Left hindlimb (tissue), 1 donor: Measurements from ENCODE around the gene BCAR3.

ENCODE experiments used
- DNase-seq: peaks from one replicate; pipeline ENCODE4 v3.0.0-alpha.2; 2018

BCAR3 gene

DNA sequence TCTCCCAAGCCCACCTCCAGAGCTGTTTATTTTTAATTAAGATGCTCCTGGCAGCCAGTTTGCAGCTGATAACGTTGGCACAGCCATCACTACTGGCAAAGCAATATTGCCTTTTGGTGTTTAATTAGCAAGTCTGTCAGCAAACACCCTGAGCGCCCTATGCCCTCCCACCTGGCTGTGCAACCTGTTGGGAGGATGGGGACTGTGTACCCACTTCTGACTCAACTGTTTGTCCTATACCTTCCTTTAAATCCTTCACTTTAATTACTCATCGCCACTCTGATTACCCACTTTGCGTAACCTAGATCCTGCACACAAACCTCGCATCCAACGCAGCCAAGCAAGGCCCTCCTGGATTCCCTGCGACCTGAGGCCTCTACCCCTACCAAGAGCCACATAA, 67.1 kb downstream of the BCAR3 start:
- no peak for DNase-seq

- DNase-seq: peak; percentile 69
These were observed 67.7 kb downstream of the BCAR3 start for GRCh38 chr1:93613898-93614297.

GRCh38 chr1:93612510-93612909, 69.1 kb downstream of the BCAR3 start:
- no peak for DNase-seq

DNA sequence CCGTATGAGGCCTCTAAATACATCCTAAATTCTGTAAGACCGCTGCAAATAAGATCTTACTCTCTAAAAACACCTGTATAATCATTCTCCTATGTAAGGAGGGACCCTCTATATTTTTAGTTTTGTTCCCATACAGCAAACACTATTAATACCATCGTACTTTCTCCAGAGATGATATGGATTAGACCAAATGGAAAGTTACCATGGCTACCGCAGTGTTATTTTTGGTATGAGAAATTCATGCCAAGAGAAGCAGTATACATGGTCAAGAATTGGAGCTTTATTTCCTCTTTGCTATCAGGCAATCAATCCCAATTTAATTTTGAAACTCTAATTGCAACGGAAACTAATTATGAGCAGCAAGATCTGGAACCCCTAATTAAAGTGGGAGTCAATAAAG, 70.0 kb downstream of the BCAR3 start:
- DNase-seq: no peak

GRCh38 chr1:93609536-93609935, 72.1 kb downstream of the BCAR3 start:
- no peak for DNase-seq

- DNase-seq: peak; percentile 67
These were observed 73.2 kb downstream of the BCAR3 start for GRCh38 chr1:93608187-93609109.

DNA sequence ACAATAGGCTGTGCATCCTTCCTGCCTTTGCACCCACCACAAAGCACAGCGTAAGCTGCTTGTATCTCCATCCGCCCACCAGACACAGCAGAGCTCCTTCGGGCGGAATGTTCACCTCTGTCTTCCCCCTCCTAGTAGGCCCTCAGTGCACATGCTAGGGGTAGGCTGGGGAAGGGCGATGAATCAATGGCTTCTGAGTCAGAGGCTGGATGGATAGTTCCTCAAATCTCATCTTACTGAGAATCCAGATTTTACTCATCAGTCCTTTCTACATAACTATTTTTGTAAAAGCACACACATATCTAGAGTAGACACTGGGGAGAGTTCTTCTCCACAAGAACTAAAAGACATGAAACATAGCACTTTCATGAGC, 73.8 kb downstream of the BCAR3 start:
- DNase-seq: no peak

GRCh38 chr1:93605812-93606512, 75.7 kb downstream of the BCAR3 start:
- DNase-seq: no peak

DNA sequence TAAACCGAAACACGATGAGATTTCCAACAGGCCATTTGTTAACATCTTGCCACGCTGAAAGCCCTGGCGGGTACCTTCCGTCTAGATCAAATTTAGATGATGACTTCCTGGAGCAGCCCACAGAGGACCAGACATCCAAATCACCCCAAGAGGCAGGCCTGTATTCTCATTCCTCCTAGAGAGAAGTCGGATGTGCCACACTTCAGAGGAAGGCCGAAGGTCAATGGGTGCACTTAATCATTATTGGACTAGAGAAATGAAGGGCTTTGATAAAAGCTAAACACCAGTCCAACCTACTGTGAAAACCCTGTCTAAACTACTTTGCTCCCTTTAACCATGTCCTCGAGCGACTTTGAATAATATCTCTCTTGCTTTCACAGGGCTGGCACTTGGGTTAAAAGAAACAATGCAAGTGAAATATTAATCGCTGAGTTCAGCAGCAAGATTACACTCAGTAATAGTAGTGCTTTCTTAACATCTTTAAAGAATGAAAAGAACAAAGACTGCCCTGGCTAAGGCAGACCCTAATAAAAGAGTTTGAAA, 76.5 kb downstream of the BCAR3 start:
- DNase-seq: no peak

GRCh38 chr1:93604411-93604810, 77.2 kb downstream of the BCAR3 start:
- DNase-seq: no peak

- no peak for DNase-seq
These were observed 78.0 kb downstream of the BCAR3 start for GRCh38 chr1:93603601-93604000.

DNA sequence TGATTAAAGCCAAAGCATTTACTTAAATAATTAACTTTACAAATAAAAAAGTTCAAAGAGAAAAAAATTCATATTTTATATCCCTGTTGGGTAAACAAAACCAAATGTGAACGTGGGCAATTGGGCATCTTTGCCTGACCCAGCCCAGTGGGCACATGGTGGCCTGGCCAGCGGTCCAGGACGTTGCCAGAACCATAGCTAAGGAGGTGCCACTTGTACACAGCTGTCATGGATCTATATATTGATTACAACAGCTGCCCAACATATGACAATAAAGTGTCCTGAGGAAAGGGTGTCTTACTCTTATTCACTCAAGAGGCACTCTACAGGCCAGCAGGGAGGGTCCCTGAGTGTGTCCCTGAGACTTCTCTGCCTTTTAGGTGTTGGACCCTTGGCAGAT, 78.5 kb downstream of the BCAR3 start:
- no peak for DNase-seq

DNA sequence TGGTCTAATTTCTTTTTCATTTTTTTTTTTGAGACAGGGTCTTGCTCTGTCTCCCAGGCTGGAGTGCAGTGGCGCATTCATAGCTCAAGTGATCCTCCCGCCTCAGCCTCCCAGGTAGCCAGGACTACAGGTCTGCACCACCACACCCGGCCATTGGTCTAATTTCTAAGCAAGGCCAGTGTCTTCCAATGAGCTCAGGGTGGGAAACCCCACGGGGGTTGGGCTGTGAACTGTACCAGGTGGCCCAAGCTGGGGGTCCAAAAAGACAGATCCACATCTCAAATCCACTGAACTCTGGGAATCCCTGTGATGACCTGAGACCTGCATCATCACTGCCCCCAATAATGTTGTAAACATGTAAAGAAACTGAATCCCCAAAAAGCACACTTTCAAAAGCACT, 79.5 kb downstream of the BCAR3 start:
- DNase-seq: no peak

- no peak for DNase-seq
These were observed 80.0 kb downstream of the BCAR3 start for GRCh38 chr1:93601686-93602085.

DNA sequence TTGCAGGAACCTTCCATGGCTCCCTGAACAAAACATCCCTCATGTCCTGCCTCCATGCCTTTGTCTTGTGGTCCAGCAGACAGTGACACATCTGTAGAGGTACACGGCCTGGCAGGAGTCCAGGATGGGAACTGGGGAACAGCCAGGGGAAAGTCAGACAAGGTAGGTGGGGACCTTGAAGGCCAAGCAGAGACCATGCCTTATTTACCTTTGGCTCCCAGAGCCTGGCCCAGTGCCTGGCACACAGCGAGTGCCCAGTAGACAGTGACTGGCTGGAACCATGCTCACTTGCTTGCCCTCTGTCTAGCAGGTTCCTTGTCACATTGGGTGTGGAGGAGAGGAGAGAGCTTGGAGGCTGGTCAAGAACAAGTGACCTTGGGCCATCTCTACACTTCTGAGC, 81.0 kb downstream of the BCAR3 start:
- no peak for DNase-seq

GRCh38 chr1:93599479-93599878, 82.2 kb downstream of the BCAR3 start:
- no peak for DNase-seq

GRCh38 chr1:93598861-93599439, 82.7 kb downstream of the BCAR3 start:
- DNase-seq: no peak

DNA sequence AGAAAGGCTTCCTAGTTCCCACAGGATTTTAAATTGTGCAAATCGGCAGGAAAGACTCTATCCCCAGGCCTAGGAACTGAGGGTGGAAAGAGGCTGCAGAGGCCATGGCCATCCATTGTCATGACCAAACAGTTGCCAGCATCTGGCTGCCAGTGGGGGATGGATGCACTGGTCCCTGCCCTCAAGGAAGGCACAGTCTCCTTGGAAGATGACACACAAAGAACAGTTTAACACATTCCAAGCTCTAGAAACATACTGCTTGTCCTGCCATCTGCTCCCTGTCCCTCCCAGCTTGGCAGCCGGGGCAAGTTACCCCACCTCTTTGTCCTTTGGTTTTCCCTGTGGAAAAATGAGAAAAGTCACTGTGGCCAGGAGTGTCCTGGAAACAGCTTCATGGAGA, 83.2 kb downstream of the BCAR3 start:
- DNase-seq: no peak

DNA sequence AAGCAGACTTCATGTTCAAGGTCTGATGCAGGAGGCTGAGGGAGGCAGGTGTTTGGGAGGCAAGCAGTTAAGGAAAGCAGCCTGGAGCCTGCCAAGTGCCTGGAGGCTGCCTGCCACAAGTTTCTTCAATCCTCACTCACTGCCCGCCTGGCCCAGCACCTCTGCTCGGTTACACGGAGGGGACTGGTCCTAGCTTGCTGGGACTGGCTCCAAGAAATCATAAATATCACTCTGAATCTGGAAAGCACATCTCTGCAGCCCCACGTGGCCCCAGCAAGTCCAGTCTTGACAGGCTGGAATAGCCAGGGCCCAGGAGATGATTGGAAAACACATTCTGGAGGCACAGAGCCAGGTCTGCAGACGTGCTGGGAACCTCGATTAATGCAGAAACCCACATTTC, 83.9 kb downstream of the BCAR3 start:
- peak; percentile 87 for DNase-seq

DNA sequence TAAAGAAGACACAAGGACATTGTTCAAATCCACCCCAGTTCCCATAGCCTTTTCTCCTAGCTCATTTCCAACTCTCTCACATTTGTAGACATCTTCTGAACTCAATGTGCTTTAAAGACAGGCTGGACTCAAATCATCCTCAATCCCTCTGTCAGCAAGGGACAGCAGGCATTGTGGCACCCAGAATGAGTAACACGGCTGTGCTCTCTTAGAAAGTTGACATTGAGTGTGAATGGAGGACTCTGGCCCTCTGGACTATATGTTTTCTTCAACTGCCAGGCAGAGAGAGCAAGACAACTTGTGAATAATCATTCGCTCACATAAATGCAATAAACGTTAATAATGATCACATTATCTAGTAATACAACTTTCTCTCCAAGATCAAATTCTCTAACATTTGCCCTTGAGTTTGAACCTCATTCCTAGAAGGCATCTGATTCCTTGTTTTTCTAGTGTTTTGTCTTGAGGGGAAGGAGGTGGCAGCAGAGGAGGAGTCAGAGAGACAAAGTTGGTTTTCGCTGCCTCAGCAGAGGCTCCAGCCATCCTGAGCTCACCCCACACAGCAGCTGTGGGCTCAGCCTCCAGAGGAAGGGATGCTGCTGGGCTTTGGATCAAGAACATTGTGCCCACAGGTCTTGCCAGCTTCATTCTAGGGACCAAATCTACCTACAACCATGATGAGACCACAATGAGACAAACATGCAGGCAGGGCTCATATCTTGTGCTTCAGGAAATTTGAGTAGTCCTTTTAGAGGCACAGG, 85.1 kb downstream of the BCAR3 start:
- DNase-seq: no peak

DNA sequence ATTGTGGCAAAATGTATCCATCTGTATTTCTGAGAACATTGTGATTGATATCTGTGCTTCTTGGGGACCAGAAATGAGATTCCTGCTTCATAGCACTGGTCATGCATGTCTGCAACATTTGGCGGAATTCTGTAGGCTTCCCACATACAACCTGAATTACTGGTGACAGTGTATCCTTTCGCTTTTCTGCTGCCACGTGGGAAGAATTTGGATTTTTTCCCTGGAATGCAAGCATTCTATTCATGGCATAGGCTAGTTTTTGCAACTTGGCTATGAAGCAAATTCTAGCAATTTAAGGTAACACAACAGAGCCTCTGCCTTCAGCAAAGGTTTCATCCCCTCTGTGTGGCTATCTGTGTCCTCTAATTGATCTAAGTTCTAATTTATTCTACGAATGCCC, 85.9 kb downstream of the BCAR3 start:
- no peak for DNase-seq

GRCh38 chr1:93595266-93595665, 86.4 kb downstream of the BCAR3 start:
- DNase-seq: peak; percentile 66

- DNase-seq: no peak
These were observed 87.1 kb downstream of the BCAR3 start for GRCh38 chr1:93594603-93594880.
